Gastrocnemius medialis (tissue), 4 donors: ENCODE results near the gene WDFY4.

Experiments used
- CTCF ChIP-seq, 5 experiments: fragments of 450-650 bp in 3 of 5; fragments of 200-600 bp in 2 of 5; sonication (generic) in 2 of 5; IDR thresholded peaks in 4 of 5; conservative IDR thresholded peaks in 1 of 5; 1 replicate in 4 of 5; 2 replicates in 1 of 5; pipeline ENCODE4 v1.5.1; 2016 to 2019; ENCODE audit warnings: antibody characterized with exemption in 5 of 5, mild to moderate bottlenecking in 3 of 5, moderate library complexity in 3 of 5
- POLR2A ChIP-seq, 2 donors: fragments of 450-650 bp; IDR thresholded peaks; one replicate each; pipeline ENCODE4 v1.6.1; 2017; ENCODE audit warnings: antibody characterized with exemption in 2 of 2, mild to moderate bottlenecking in 2 of 2, moderate library complexity in 2 of 2

- TF ChIP-seq POLR2A (IDR thresholded peaks at IDR 0.05) (no peak), CTCF (IDR thresholded peaks at IDR 0.05 in 4 of 5, conservative IDR thresholded peaks at IDR 0.05 in 1 of 5) (no peak)
These were observed 103.9 kb downstream of the WDFY4 start for GRCh38 chr10:48788554-48788953.
